Skeletal muscle tissue (tissue), 4 donors: Measurements from ENCODE around the gene IL12RB1. TPM values are rescaled to one million over a fixed set of nuclear protein-coding genes. Genes with fewer than 3 reads are reported as not detected.
"Not testable (repeated sequence)": the region's sequence is repeated elsewhere in the genome, so short reads cannot be mapped to it uniquely, and the experiment has no call there.

ENCODE experiments used
- H3K27ac ChIP-seq: one replicate; pipeline ENCODE4 v1.7.0; 2013; ENCODE audit warnings: mild to moderate bottlenecking, low read depth, low read length, inconsistent platforms
- H3K27me3 ChIP-seq, 3 donors: one replicate each; pipeline ENCODE4 v1.7.0; 2013; ENCODE audit warnings: low read length in 3 of 3; ENCODE audit not compliant: control insufficient read depth in 3 of 3, insufficient read depth in 3 of 3
- H3K36me3 ChIP-seq, 3 donors: one replicate each; pipeline ENCODE4 v1.7.0; 2013; ENCODE audit warnings: low read length in 3 of 3; ENCODE audit not compliant: control insufficient read depth in 3 of 3, insufficient read depth in 3 of 3
- H3K4me1 ChIP-seq, 3 donors: one replicate each; pipeline ENCODE4 v1.7.0; 2013; ENCODE audit warnings: low read length in 3 of 3, mild to moderate bottlenecking in 3 of 3; ENCODE audit not compliant: control insufficient read depth in 3 of 3, insufficient read depth in 3 of 3
- H3K4me3 ChIP-seq, 3 donors: one replicate each; pipeline ENCODE4 v1.7.0; 2013; ENCODE audit warnings: low read length in 3 of 3
- H3K9ac ChIP-seq, 3 donors: one replicate each; pipeline ENCODE4 v1.7.0; 2013; ENCODE audit warnings: low read length in 3 of 3, mild to moderate bottlenecking in 3 of 3, moderate library complexity in 2 of 3, low read depth in 1 of 3
- H3K9me3 ChIP-seq, 3 donors: one replicate each; pipeline ENCODE4 v1.7.0; 2013; ENCODE audit warnings: low read length in 3 of 3; ENCODE audit not compliant: control insufficient read depth in 3 of 3
- total RNA-seq: library from RNA; depleted of rRNA; stranded (reverse); fragments of >200 nt; gene quantifications from one replicate; pipeline ENCODE4 v1.2.3, GENCODE V29; 2014
- donor health status: Osteomylitis.

IL12RB1 gene
- total RNA-seq, 1 donor from 2014 or later, result 0.52 TPM

- no peaks in the 10 kb centered on the region for H3K36me3 ChIP-seq
Observed at GRCh38 chr19:18043676-18044075, 43.1 kb downstream of the IL12RB1 start.

GRCh38 chr19:18041054-18041453, 45.7 kb downstream of the IL12RB1 start:
- H3K9me3 ChIP-seq, result no peaks in the 10 kb centered on the region
- H3K36me3 ChIP-seq, result no peaks in the 10 kb centered on the region
- H3K4me1 ChIP-seq, result peaks cover 8 to 13% (median 13%) of the 10 kb centered on the region in 3 donors
- H3K27me3 ChIP-seq, result no peaks in the 10 kb centered on the region
- H3K4me3 ChIP-seq, result no peak overlapping the region
- no peak overlapping the region for H3K27ac ChIP-seq
- H3K9ac ChIP-seq, result no peak overlapping the region

More at GRCh38 chr19:18043676-18044075, 43.1 kb downstream of the IL12RB1 start:
- H3K4me3 ChIP-seq, result no peak overlapping the region
- H3K27me3 ChIP-seq, result no peaks in the 10 kb centered on the region
- no peaks in the 10 kb centered on the region for H3K9me3 ChIP-seq
- no peak overlapping the region for H3K9ac ChIP-seq
- H3K4me1 ChIP-seq, result peaks cover 8 to 17% (median 17%) of the 10 kb centered on the region in 3 donors
- no peak overlapping the region for H3K27ac ChIP-seq

GRCh38 chr19:18032102-18032501, 54.6 kb downstream of the IL12RB1 start:
- H3K36me3 ChIP-seq, H3K27ac ChIP-seq: not testable (repeated sequence)

GRCh38 chr19:18031401-18031800, 55.3 kb downstream of the IL12RB1 start:
- Histone ChIP-seq H3K27ac (peak overlapping the region; percentile 84), H3K4me3 (peak overlapping the region in 1 of 3 donors; percentile 26), H3K4me1 (peaks cover 10 to 29% (median 27%) of the 10 kb centered on the region in 3 donors), H3K9ac (peak overlapping the region in 1 of 3 donors; percentile 64)
- not testable (repeated sequence) for H3K9me3 ChIP-seq, H3K36me3 ChIP-seq, H3K27me3 ChIP-seq

More at GRCh38 chr19:18032102-18032501, 54.6 kb downstream of the IL12RB1 start:
- Histone ChIP-seq H3K4me1 (peaks cover 10 to 29% (median 27%) of the 10 kb centered on the region in 3 donors), H3K9ac (peak overlapping the region in 1 of 3 donors; percentile 25)
- not testable (repeated sequence) for H3K4me3 ChIP-seq, H3K27me3 ChIP-seq, H3K9me3 ChIP-seq

- Histone ChIP-seq H3K4me1 (peaks cover 10 to 29% (median 27%) of the 10 kb centered on the region in 3 donors), H3K4me3 (no peak overlapping the region), H3K9me3 (no peaks in the 10 kb centered on the region), H3K27ac (peak overlapping the region; percentile 84), H3K9ac (peak overlapping the region; percentile 26 to 49 (median 46)), H3K36me3 (no peaks in the 10 kb centered on the region), H3K27me3 (no peaks in the 10 kb centered on the region)
Observed at GRCh38 chr19:18029617-18030338, 57.0 kb downstream of the IL12RB1 start.

- no peak overlapping the region for H3K4me3 ChIP-seq
- no peak overlapping the region for H3K27ac ChIP-seq
- no peaks in the 10 kb centered on the region for H3K36me3 ChIP-seq
- peaks cover 26 to 52% (median 45%) of the 10 kb centered on the region in 3 donors for H3K4me1 ChIP-seq
- H3K27me3 ChIP-seq, result no peaks in the 10 kb centered on the region
- H3K9me3 ChIP-seq, result no peaks in the 10 kb centered on the region
- no peak overlapping the region for H3K9ac ChIP-seq
Observed at GRCh38 chr19:18027151-18027550, 59.6 kb downstream of the IL12RB1 start.

GRCh38 chr19:18023622-18024251, 63.0 kb downstream of the IL12RB1 start:
- Histone ChIP-seq H3K27ac (peak overlapping the region; percentile 87), H3K27me3 (no peaks in the 10 kb centered on the region), H3K36me3 (no peaks in the 10 kb centered on the region), H3K9me3 (no peaks in the 10 kb centered on the region), H3K4me3 (peak overlapping the region; percentile 30 to 60 (median 39)), H3K4me1 (peaks cover 39 to 51% (median 45%) of the 10 kb centered on the region in 3 donors), H3K9ac (peak overlapping the region; percentile 70 to 85 (median 70))

GRCh38 chr19:18021121-18021755, 65.5 kb downstream of the IL12RB1 start:
- no peaks in the 10 kb centered on the region for H3K9me3 ChIP-seq
- H3K9ac ChIP-seq, result peak overlapping the region; percentile 48 to 88 (median 74)
- H3K4me1 ChIP-seq, result peaks cover 52 to 68% (median 64%) of the 10 kb centered on the region in 3 donors
- H3K36me3 ChIP-seq, result no peaks in the 10 kb centered on the region
- H3K27me3 ChIP-seq, result no peaks in the 10 kb centered on the region
- peak overlapping the region; percentile 87 for H3K27ac ChIP-seq
- H3K4me3 ChIP-seq, result peak overlapping the region; percentile 36 to 52 (median 42)

GRCh38 chr19:18020212-18021085, 66.3 kb downstream of the IL12RB1 start:
- H3K36me3 ChIP-seq, result peaks cover 2 to 3% (median 2%) of the 10 kb centered on the region in 3 donors
- H3K27me3 ChIP-seq, result no peaks in the 10 kb centered on the region
- peak overlapping the region; percentile 48 to 88 (median 74) for H3K9ac ChIP-seq
- H3K4me1 ChIP-seq, result peaks cover 54 to 74% (median 68%) of the 10 kb centered on the region in 3 donors
- H3K9me3 ChIP-seq, result no peaks in the 10 kb centered on the region
- peak overlapping the region; percentile 87 for H3K27ac ChIP-seq
- H3K4me3 ChIP-seq, result peak overlapping the region in 2 of 3 donors; percentile 38 to 52
